Hematopoietic multipotent progenitor cell treated with erythropoietin and hydrocortisone succinate and interleukin-3 and kit ligand, for 6 days (in vitro differentiated cells): ENCODE results near the gene EEF1AKMT1.
A peak's percentile ranks its signal among the peaks of the same experiment; 100 is the strongest.
"Not testable (repeated sequence)": the region's sequence is repeated elsewhere in the genome, so short reads cannot be mapped to it uniquely, and the experiment has no call there.

Source experiments
- DNase-seq: peaks from one replicate; pipeline ENCODE4 v3.0.0-alpha.2; 2015

EEF1AKMT1 gene

DNA sequence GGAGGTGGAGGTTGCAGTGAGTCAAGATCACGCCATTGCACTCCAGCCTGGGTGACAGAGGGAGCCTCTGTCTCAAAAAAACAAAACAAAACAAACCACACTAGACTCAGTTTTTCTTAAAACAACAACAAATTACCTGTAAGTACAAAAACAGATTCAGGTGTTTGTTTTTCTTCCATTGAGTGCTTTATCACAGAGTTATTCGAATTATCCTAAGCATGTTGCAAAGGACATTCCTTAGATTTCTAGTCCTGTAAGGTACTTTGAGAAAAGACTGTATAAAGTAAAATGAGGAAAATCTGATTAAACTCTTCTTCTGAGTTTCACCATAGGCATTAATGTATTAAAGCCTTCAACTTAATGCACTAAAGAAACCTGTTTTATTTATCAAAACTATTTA is 2.2 kb upstream of the EEF1AKMT1 start:
- DNase-seq: no peak

DNA sequence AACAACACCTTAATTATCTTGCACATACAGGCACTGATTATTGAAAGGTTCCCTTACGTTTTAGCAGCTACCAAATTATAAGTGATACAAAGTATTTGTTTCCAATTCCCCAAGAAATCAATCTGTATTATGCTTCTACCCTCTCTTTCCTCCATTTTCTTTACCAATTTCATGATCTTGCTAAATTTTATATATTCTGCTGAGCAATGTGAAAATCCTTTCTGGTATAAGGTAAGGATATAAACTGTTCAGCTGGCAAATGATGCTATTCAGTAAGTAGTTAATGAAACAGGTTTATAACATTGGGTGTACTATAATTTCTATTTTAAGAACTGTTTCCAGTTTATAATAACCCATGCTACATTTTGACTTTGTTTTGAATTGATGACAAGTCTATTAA is 985 bp upstream of the EEF1AKMT1 start:
- DNase-seq: no peak

DNA sequence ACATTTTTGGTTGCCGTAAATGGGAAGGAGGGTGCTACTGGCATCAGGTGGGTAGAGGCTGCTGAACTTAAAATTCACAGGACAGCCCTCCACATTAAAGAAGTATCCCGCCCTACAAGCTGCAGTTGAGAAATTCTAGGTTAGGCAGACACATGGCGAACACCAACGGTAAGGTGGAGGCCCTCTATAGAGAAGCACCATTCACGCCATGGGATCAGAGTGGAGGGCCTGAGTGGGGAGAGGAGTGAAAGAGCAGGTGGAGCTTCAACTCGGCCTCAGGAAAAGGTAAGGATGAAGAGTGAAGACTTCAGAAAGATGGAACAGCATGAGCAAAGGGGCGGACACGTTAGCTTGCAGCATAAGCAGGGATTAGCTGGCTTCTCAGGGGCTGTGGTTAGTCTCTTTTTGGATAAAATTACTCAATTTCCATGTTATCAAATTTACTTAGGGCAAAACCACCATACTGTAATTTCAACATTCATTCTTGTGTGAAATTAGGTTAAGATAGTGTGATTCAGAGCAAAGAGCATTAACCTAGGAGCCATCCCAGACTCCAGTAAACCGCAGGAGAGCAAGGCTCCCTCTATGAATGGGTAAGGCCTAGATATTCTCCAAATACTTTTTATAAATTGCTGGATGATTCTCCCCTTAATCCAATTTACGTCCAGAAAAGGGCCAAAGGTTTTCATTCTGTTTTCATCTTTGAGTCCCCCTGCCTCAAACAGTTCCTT is 1.2 kb downstream of the EEF1AKMT1 start:
- DNase-seq: peak; percentile 43

DNA sequence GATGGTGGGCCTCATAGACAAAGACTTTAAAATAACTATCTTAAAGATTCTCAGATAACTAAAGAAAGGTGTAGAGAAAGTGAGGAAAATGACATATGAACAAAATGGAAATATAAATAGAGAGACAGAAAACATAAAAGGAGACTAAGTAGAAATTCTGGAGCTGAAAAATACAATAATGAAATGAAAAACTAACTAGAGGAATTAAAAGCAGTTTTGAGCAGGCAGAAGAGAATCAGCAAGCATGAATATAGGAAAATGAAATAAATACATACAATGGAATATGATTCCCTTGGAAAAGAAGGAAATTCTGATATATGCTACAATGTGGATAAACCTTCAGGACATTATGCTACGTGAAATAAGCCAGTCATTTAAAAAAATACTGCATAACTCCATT is 3.9 kb downstream of the EEF1AKMT1 start:
- DNase-seq: no peak

DNA sequence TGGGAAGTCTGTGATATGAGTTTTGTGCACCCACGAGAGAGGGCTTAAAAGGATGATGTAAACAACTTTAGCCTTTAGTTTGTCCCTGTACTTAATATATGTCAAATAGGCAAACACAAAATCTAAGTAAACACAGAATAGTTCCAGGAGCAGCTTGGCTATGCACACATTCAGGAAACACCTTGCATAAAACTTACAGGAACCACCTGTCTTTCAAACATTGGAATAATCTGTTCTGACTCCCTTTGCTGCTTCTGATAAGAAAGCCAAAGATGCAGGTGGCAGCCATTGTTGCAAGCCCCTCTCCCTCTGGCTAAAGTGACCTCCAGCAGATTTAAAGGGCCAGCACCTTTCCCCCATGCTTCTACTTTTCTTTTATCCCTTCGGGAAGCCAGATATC is 4.7 kb downstream of the EEF1AKMT1 start:
- no peak for DNase-seq

DNA sequence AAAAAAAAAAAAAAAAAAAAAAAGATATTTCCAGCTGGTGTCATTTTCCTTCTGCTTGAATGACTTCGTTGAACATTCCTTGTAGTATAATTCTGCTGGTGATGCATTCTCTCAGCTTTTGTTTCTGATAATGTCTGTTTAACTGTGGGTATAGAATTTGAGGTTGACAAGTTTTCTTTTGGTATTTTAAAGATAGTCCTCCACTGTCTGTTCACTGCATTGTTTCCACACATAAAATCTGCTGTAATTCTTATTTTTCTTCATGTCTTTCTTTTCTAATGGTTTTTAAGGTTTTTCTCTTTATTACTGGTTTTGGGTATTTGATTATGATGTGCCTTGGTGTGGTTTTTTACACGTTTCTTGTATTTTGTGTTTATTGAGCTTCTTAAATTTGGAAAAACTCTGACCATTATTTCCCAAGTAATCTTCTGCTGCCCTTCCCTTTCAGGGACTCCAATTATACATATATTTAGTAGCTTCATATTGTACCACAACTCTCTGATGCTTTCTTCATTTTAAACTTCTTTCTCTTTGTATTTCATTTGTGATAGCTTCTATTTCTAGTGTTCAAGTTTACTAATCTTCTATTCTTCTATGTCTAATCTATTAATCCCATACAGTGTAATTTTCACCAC is 6.3 kb downstream of the EEF1AKMT1 start:
- no peak for DNase-seq

DNA sequence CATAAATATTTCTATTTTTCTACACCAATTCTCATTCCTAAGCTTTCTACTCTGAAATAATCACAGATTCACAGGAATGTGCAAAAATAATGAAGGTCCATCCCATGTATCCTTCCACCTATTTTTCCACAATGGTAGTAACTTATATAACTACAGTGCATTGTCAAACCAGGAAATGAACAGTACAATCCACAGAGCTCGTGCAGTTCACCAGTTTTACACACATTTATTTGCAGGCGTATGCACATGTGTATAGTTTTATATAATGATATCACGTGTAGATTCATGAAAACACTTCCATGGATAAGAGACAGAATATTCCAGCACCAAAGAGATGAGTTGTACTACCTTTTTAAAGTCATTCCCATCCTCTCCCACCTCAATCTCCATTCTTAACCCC is 12.9 kb downstream of the EEF1AKMT1 start:
- no peak for DNase-seq

DNA sequence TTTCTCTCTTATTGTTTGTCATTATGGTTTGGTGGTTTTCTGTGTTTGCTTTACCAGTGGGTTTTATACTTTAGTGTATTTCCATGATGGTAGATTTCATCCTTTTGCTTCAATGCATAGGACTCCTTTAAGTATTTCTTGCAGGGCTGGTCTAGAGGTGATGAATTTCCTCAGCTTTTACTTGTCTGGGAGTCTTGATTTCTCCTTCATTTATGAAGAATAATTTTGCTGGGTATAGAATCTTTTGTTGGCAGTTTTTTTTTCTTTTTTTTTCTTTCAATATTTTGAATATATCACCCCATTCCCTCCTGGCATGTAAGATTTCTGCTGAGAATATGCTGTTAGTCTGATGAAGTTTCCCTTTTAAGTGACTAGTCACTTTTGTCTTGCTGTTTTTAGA is 19.8 kb downstream of the EEF1AKMT1 start:
- DNase-seq: no peak

DNA sequence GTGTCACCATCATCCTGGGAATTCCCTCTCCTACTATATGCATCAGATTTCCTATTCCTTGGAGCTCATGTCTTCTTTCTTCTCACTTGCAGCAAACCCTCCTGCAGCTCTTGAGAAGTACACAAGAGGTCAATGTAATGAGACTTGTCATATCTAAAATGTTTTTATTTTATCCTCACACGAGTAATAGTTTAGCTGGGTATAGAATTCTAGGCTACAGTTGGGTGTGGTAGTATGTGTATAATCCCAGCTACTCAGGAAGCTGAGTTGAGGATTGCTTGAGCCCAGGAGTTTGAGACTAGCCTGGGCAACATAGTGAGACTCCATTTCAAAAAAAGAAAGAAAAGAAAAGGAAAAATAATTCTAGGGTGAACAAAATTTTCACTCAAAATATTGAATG is 24.4 kb downstream of the EEF1AKMT1 start:
- no peak for DNase-seq

DNA sequence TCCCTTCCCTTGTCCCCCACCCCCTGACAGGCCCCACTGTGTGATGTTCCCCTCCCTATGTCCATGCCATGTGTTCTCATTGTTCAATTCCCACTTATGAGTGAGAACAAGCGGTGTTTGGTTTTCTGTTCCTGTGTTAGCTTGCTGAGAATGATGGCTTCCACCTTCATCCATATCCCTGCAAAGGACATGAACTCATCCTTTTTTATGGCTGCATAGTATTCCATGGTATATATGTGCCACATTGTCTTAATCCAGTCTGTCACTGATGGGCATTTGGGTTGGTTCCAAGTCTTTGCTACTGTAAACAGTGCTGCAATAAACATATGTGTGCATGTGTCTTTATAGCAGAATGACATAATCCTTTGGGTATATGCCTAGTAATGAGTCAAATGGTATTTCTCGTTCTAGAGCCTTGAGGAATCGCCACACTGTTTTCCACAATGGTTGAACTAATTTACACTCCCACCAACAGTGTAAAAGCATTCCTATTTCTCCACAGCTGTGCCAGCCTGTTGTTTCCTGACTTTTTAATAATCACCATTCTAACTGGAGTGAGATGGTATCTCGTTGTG is 29.8 kb downstream of the EEF1AKMT1 start:
- DNase-seq: not testable (repeated sequence)

DNA sequence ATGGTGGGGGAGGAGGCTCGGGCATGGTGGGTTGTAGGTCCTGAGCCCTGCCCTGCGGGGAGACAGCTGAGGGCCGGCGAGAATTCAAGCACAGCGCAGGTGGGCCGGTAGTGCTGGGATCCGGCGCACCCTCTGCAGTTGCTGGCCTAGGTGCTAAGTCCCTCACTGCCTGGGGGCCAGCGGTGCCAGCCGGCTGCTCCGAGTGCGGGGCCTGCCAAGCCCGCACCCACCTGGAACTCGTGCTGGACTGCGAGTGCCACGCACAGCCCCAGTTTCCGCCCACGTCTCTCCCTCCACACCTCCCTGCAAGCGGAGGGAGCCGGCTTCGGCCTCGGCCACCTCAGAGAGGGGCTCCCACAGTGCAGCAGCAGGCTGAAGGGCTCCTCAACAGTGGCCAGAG is 33.7 kb downstream of the EEF1AKMT1 start:
- no peak for DNase-seq

DNA sequence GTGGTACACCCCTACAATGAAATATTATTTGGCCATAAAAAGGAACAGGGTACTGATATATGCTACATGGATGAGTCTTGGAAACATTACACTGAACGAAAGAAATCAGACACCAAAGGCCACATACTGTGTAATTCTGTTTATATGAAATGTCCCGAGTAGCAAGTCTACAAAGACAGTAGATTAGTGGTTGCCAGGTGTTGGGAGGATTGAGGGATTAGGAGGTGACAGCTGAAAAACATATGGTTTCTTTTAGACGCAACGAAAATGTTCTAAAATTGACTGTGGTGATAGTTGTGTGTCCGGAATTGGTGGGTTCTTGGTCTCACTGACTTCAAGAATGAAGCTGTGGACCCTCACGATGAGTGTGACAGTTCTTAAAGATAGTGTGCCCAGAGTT is 35.1 kb downstream of the EEF1AKMT1 start:
- DNase-seq: no peak

DNA sequence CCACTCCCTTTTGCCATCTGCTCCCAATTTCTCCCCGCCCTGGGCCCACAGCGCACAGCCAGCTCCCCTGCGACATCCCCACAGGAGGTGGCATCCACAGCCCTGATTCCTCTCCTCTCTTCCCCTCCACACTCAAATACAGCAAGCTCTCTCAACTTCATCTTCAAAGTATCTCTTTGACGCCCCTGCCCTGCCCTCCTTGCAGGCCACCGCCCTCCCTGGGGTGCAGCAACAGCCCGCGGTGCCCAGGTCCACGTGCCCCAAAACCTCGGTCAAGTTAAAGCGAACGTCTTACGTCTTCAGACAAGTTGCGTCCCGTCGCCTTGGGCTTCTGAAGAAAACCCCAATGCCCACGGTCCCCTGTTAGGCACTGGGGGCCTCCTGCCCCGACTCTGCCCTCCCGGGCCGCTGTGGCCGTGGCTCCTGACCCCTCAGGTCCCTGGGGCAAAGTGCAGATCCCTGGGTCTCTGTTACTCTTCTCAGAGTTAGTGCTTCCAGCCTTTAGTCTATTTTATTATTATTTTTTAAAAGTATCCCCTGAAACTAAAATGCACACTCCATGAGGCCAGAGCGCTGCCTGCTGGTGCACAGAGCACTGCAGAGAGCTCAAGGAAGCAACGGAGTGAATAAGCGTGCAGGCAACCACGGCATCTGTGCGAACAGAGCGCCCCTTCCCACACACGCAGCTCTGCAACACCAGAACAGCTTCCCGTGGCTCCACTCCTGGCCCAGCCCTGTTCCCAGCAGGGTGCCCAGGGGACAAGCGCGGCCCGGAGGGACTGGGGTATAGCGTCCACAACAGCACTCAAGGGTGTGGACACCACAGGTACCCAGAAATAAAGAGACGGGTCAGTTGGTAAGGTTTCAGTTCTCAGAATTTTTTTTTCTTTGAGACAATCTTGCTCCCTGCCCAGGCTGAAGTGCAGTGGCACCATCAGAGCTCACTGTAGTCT is 43.9 kb downstream of the EEF1AKMT1 start:
- DNase-seq: no peak

DNA sequence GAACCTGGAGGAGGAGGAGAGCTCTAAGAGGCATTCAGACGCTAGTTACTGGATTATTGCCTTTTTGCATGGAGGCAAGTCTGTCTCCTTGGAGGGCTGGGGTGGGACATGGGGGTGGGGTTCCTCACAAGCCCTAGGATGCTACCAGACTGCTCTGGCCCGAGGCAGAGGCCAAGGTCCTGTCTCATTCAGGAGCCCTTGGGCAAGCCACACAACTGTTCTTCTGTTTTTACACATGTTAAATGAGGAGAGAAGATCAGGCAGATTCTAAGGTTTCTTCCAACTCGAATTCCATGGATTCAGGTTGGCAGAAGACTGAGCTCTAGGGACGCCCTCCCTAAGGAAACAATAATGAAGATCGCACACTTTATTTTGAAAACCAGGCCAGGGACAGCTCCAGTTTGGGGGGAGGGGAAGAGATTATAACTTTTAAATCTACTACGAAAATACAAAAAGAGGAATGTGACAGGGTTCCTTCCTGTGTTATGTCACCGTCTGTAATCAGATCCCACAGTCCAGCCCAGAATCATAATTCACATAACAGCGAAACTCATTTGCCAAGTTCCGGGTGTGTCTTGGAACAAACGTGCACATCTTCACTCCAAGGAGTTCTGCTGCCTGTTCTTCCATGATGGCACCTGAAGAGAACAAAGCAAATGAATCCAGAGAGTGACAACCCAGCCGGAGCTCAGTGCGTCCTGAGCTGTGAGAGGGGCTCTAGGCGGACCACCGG is 45.0 kb downstream of the EEF1AKMT1 start:
- no peak for DNase-seq

DNA sequence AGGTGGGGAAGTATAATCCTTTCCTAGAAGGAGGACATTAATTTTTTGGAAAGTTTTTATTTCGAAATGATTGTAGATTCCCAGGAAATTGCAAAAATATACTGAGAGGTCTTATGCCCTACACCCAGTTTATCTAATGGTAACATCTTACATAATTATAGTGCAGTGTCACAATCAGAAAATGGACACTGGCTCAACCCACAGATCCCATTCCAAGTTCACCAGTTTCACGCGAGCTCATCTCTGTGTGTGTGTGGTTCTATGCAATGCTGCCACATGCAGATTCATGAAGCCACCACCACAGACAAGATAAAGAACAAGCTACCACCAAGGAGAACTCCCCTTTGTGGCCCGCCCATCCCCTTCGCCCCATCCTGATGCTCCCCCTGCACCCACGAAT is 45.9 kb downstream of the EEF1AKMT1 start:
- no peak for DNase-seq

DNA sequence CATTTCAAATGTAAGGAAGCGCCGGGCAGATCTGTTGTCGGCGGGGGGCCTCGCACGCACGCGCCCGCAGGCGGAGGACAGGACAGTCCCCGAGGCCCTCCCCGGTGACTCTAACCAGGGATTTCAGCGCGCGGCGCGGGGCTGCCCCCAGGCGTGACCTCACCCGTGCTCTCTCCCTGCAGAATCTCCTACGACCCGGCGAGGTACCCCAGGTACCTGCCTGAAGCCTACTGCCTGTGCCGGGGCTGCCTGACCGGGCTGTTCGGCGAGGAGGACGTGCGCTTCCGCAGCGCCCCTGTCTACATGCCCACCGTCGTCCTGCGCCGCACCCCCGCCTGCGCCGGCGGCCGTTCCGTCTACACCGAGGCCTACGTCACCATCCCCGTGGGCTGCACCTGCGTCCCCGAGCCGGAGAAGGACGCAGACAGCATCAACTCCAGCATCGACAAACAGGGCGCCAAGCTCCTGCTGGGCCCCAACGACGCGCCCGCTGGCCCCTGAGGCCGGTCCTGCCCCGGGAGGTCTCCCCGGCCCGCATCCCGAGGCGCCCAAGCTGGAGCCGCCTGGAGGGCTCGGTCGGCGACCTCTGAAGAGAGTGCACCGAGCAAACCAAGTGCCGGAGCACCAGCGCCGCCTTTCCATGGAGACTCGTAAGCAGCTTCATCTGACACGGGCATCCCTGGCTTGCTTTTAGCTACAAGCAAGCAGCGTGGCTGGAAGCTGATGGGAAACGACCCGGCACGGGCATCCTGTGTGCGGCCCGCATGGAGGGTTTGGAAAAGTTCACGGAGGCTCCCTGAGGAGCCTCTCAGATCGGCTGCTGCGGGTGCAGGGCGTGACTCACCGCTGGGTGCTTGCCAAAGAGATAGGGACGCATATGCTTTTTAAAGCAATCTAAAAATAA is 52.1 kb downstream of the EEF1AKMT1 start:
- peak; percentile 77 for DNase-seq

DNA sequence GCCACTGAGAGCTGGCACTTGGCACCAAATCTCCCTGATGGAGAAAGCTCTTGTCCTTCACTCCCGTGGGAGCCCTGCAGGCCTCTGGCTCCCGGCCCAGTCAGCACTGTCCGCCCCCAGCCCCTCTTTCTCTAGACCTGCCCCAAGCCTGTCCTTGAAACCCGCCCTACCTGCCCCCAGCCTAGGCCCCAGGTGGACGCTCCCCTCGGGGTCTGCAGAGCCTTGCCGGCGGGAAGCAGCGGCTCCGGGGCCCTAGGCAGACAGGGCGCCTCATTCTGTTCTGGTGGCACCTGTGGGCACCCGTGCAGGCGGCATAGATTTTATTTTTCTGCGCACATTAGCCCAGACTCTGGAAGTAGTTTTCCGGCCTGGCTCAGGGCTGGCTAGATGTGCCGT is 52.7 kb downstream of the EEF1AKMT1 start:
- DNase-seq: no peak

DNA sequence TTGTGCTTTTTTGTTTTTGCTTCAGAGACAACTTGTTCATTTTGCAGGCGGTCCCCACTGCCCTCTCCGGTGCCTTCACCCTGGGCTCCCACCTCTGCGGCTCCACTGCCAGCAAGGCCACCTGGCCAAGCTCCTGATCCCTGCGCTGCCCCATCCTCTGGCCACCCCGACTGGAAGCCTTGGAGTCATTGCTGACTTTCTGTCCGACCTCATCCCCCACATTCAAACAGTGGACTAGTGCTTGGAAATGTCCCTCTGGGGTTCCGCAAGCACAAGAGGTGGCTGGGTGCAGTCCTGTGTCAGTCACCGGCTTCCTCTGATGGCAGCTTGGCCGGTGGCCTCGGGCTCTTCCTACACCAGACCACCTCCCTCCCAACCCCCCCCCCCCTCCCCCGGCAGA is 53.3 kb downstream of the EEF1AKMT1 start:
- no peak for DNase-seq

DNA sequence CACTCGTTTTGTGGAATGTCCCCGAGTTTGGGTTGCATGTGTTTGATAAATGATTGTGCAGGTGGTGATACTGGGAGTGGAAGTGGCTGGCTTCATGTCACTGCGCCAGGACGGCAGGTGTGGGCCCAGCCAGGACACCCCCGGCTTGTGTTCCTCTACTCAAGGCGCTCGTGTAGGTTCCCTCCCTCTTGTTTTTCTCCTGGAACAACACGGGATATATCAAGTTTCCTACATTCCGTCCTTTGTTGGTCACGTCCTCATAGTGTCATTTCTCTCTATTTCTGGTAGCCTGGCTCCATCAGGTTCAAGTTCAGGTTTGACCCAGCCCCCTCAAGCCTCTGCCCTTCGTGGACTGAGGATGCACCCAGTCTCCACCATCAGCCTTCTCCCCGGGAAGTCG is 54.0 kb downstream of the EEF1AKMT1 start:
- no peak for DNase-seq

DNA sequence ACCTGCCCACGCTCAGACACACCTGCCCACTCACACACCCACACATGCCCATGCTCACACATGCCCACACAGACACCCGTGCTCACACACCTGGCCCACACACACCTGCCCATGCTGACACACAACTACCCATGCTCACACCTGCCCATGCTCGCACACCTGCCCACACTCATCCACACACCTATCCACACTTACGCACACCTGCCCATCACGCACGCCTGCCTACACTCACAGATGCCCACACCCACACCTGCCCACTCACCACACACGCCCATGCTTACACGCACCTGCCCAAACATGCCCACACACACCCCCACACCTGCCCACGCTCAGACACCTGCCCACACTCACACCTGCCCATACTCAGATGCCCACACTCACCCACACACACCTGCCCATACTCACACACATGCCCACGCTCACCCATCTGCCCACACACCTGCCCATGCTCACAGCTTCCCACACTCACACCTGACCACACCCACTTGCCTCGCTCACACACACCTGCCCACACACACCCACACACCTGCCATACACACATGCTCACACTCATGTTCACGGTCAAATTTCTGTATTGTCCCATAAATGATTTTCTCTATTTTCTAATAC is 54.7 kb downstream of the EEF1AKMT1 start:
- no peak for DNase-seq
